Activated CD8-positive, alpha-beta T cell treated with anti-CD3 and anti-CD28 coated beads, Interleukin-2, amount 10 ng/mL, durations not matched to agents 7 days and 5 days (primary cell): Measurements from ENCODE around the gene CENPN. TPM values are rescaled to one million over a fixed set of nuclear protein-coding genes. Genes with fewer than 3 reads are reported as not detected.

Source experiments
- ATAC-seq: fragments of 150-1000 bp; cut with Tn5 transposase; one replicate; pipeline ENCODE4 v1.10.0; 2021; ENCODE audit warnings: moderate library complexity
- CTCF ChIA-PET: fragments of 350-600 bp; sonication (Branson Sonifier 250); formaldehyde crosslinking; loops from one replicate; lab custom pipeline; 2021; ENCODE audit warnings: antibody characterized with exemption; lab: Charles Lee
- POLR2A ChIA-PET: fragments of 350-600 bp; sonication (Branson Sonifier 250); formaldehyde crosslinking; loops from one replicate; lab custom pipeline; 2021; ENCODE audit warnings: antibody characterized with exemption; lab: Charles Lee
- DNase-seq: peaks from one replicate; pipeline ENCODE4 v3.0.0-alpha.2; 2020
- H3K27ac Mint-ChIP-seq: one replicate; pipeline ENCODE4 v1.8.0; 2021; ENCODE audit warnings: mild to moderate bottlenecking, mixed read lengths
- H3K27me3 Mint-ChIP-seq: one replicate; pipeline ENCODE4 v1.8.0; 2021; ENCODE audit warnings: low read depth, mixed read lengths
- H3K36me3 Mint-ChIP-seq: one replicate; pipeline ENCODE4 v1.8.0; 2021; ENCODE audit warnings: low read depth, mixed read lengths
- H3K4me1 Mint-ChIP-seq: one replicate; pipeline ENCODE4 v1.8.0; 2021; ENCODE audit warnings: low read depth, mixed read lengths
- H3K4me3 Mint-ChIP-seq: one replicate; pipeline ENCODE4 v1.8.0; 2021; ENCODE audit warnings: mild to moderate bottlenecking, mixed read lengths
- H3K9me3 Mint-ChIP-seq: one replicate; pipeline ENCODE4 v1.8.0; 2022; ENCODE audit warnings: mixed read lengths; ENCODE audit not compliant: insufficient read depth
- total RNA-seq, 2 experiments: library from RNA; stranded (reverse); gene quantifications; one replicate each; pipeline ENCODE4 v1.2.3, GENCODE V29; 2021

Gene CENPN
- total RNA-seq, 2 experiments from 2014 or later = 65.2 to 67.2 TPM

DNA sequence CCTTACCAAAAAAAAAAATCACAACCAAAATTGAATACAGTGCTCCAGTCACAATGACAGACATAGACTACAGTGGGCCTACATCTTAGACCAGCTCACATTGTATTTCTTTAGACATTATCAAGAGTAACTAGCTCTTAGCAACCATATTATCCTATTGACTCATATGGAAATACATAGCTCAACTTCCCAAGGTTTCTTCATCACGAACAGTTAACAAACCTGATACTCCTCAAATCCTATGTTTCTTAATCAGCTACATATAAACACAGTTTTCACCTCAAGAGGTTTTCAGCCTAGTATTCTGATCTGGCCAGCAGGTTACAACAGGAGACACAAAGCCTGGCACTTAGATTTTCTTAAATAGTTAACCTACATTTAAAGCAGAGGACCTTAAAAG, 30.1 kb upstream of the CENPN start:
- DNase-seq (no peak), ATAC-seq (no peak)
- Mint-ChIP-seq H3K4me1 (no peaks in the 10 kb centered on the region), H3K27me3 (no peaks in the 10 kb centered on the region), H3K9me3 (no peaks in the 10 kb centered on the region), H3K4me3 (no peak overlapping the region), H3K27ac (no peak overlapping the region), H3K36me3 (peaks cover 34% of the 10 kb centered on the region)
- CTCF ChIA-PET = interaction anchor here (0.8 to 1.6 kb wide), 4 partner anchors 10 to 450 kb away, joined by 3 to 6 read pairs (median 4); partner anchors contain the start of gene ATMIN
- POLR2A ChIA-PET = interaction anchor here (0.7 kb wide), 2 partner anchors 18 to 204 kb away, joined by 4 to 5 read pairs; no protein-coding TSS in a partner anchor

DNA sequence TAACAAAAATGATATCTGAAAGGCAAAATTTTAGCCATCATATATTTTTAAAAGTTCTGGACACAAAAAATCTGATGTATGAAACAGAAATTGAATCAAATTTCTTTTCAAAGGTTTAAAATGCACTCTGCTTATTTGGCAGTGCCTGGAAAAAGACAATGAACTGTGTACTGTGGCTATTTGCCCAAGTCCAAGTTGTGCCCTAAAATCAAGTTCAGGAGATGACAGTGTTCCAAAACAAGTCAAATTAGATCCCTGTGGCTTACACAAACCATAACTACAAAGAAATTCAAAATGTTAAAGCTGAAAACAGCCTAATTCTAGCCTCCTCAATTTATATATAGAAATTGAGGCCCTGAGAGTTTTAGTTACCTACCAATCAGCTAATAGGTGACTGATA, 25.9 kb upstream of the CENPN start:
- peaks cover 4% of the 10 kb centered on the region for H3K4me1 Mint-ChIP-seq
- H3K9me3 Mint-ChIP-seq = no peaks in the 10 kb centered on the region
- CTCF ChIA-PET = interaction anchor here (1.1 to 1.2 kb wide), 2 partner anchors 22 to 23 kb away, joined by 3 to 4 read pairs; no protein-coding TSS in a partner anchor
- DNase-seq = no peak
- H3K27ac Mint-ChIP-seq = no peak overlapping the region
- no peak overlapping the region for H3K4me3 Mint-ChIP-seq
- POLR2A ChIA-PET = no interaction called here
- ATAC-seq = no peak
- H3K36me3 Mint-ChIP-seq = peaks cover 30% of the 10 kb centered on the region
- no peaks in the 10 kb centered on the region for H3K27me3 Mint-ChIP-seq

- no peaks in the 10 kb centered on the region for H3K9me3 Mint-ChIP-seq
- ChIA-PET CTCF (interaction anchor here (1.5 kb wide), 1 partner anchor 8 kb away, joined by 4 read pairs; no protein-coding TSS in a partner anchor), POLR2A (no interaction called here)
- no peak for ATAC-seq
- no peaks in the 10 kb centered on the region for H3K27me3 Mint-ChIP-seq
- peaks cover 35% of the 10 kb centered on the region for H3K36me3 Mint-ChIP-seq
- no peak for DNase-seq
- no peak overlapping the region for H3K27ac Mint-ChIP-seq
- no peak overlapping the region for H3K4me3 Mint-ChIP-seq
- H3K4me1 Mint-ChIP-seq = peaks cover 8% of the 10 kb centered on the region
Measured at GRCh38 chr16:80982646-80983045, 24.4 kb upstream of the CENPN start.

GRCh38 chr16:80984124-80984892, 22.7 kb upstream of the CENPN start:
- peaks cover 8% of the 10 kb centered on the region for H3K4me1 Mint-ChIP-seq
- ATAC-seq (no peak), DNase-seq (no peak)
- no peaks in the 10 kb centered on the region for H3K27me3 Mint-ChIP-seq
- no peak overlapping the region for H3K27ac Mint-ChIP-seq
- H3K9me3 Mint-ChIP-seq = no peaks in the 10 kb centered on the region
- POLR2A ChIA-PET = no interaction called here
- peaks cover 35% of the 10 kb centered on the region for H3K36me3 Mint-ChIP-seq
- H3K4me3 Mint-ChIP-seq = no peak overlapping the region
- CTCF ChIA-PET = no interaction called here

- POLR2A ChIA-PET = interaction anchor here (0.8 kb wide), 1 partner anchor 91 kb away, joined by 3 read pairs; the partner anchor contains the start of gene C16orf46
- peaks cover 10% of the 10 kb centered on the region for H3K4me1 Mint-ChIP-seq
- no peak for ATAC-seq
- CTCF ChIA-PET = interaction anchor here (1.0 to 1.2 kb wide), 2 partner anchors 11 to 49 kb away, joined by 3 to 4 read pairs; no protein-coding TSS in a partner anchor
- no peaks in the 10 kb centered on the region for H3K27me3 Mint-ChIP-seq
- peaks cover 39% of the 10 kb centered on the region for H3K36me3 Mint-ChIP-seq
- H3K4me3 Mint-ChIP-seq = no peak overlapping the region
- H3K9me3 Mint-ChIP-seq = no peaks in the 10 kb centered on the region
- no peak overlapping the region for H3K27ac Mint-ChIP-seq
- no peak for DNase-seq
Measured at GRCh38 chr16:80985611-80986010, 21.4 kb upstream of the CENPN start.

DNA sequence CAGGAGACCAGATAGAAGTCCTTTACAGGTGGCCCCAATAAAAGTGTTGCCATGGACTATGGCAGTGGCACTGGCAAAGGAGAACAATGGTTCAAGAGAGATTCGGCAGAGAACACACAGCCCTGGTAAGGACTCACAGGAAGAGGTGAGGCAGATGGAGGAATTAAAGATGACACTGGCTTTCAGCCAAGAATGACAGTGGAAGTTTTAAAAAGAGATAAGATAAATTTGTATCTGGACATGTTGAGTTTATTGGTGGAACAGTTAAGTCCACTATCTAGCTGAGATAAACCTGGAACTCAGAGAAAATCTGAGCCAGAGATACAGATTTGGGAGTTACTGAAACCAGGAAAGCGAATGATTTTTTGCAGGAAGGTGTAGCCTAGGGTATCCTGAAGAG, 20.5 kb upstream of the CENPN start:
- H3K9me3 Mint-ChIP-seq = no peaks in the 10 kb centered on the region
- peaks cover 10% of the 10 kb centered on the region for H3K4me1 Mint-ChIP-seq
- POLR2A ChIA-PET = no interaction called here
- no peak overlapping the region for H3K27ac Mint-ChIP-seq
- peaks cover 41% of the 10 kb centered on the region for H3K36me3 Mint-ChIP-seq
- CTCF ChIA-PET = interaction anchor here (1.0 kb wide), 1 partner anchor 48 kb away, joined by 3 read pairs; no protein-coding TSS in a partner anchor
- H3K4me3 Mint-ChIP-seq = no peak overlapping the region
- no peaks in the 10 kb centered on the region for H3K27me3 Mint-ChIP-seq
- ATAC-seq = no peak
- DNase-seq = no peak

DNA sequence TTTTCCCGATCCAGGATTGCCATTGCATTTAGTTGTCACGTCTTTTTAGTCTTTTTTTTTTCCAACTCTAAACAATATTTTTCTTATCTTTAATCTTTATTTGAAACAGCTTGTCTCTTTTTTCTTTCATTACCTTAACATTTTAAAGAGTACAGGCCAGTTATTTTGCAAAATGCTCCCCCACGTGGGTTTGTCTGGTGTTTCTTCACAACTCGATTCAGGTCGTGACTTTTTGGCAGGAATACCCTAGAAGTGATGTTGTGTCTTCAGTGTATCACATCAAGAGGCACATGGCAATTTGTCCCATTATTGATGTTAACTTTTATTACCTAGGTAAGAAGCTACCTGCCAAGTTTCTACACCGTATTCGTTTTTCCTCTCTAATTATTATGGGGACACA, 18.3 kb upstream of the CENPN start:
- H3K4me1 Mint-ChIP-seq = peaks cover 15% of the 10 kb centered on the region
- ATAC-seq (no peak), DNase-seq (no peak)
- H3K27ac Mint-ChIP-seq = no peak overlapping the region
- no peaks in the 10 kb centered on the region for H3K27me3 Mint-ChIP-seq
- peaks cover 43% of the 10 kb centered on the region for H3K36me3 Mint-ChIP-seq
- ChIA-PET CTCF (interaction anchor here (0.5 to 1.2 kb wide), 3 partner anchors 9 to 47 kb away, joined by 3 to 5 read pairs (median 4); partner anchors contain the start of gene ATMIN), POLR2A (no interaction called here)
- no peak overlapping the region for H3K4me3 Mint-ChIP-seq
- H3K9me3 Mint-ChIP-seq = no peaks in the 10 kb centered on the region

DNA sequence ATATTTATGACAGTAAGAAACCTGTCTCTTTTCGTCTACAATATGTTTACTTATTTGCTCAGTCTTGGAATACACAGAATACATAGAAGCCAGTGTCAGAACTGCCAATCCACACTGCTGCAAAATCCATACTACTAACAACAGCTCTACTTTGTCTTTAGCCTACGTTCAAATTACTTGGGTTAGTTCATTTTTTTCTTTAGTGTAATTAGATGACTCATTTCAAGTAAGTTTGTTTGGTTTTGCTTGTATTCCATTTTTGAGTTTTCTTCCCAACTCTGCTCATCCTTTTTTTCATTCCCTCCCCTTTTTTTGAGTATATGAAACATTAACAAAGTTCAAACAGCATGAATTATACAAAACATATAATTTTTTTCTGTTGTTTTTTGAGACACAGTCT, 17.2 kb upstream of the CENPN start:
- DNase-seq (no peak), ATAC-seq (no peak)
- Mint-ChIP-seq H3K27ac (no peak overlapping the region), H3K27me3 (no peaks in the 10 kb centered on the region), H3K4me1 (peaks cover 21% of the 10 kb centered on the region), H3K9me3 (no peaks in the 10 kb centered on the region), H3K36me3 (peaks cover 49% of the 10 kb centered on the region), H3K4me3 (no peak overlapping the region)
- POLR2A ChIA-PET = no interaction called here
- CTCF ChIA-PET = interaction anchor here (1.0 kb wide), 1 partner anchor 15 kb away, joined by 5 read pairs; no protein-coding TSS in a partner anchor

DNA sequence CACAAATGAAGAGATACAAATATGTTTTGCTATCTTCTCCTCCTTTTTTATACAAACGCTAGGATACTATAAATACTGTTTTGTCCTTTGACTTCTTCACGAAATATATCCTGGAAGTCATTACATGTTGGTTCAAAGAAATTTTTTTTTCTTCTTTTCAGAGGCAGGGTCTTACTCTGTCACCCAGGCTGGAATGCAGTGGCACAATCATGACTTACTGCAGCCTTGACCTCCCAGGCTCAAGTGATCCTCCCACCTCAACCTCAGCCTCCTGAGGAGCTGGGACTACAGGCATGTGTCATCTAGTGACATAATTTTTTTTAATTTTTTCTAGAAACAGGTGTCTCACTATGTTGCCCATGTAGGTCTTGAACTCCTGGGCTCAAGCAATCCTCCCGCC, 16.4 kb upstream of the CENPN start:
- no peak for DNase-seq
- no peak overlapping the region for H3K4me3 Mint-ChIP-seq
- no peak for ATAC-seq
- no peaks in the 10 kb centered on the region for H3K9me3 Mint-ChIP-seq
- H3K36me3 Mint-ChIP-seq = peaks cover 55% of the 10 kb centered on the region
- ChIA-PET CTCF (interaction anchor here (1.3 kb wide), 1 partner anchor 13 kb away, joined by 8 read pairs; no protein-coding TSS in a partner anchor), POLR2A (interaction anchor here (0.8 kb wide), 1 partner anchor 11 kb away, joined by 3 read pairs; no protein-coding TSS in a partner anchor)
- no peak overlapping the region for H3K27ac Mint-ChIP-seq
- peaks cover 19% of the 10 kb centered on the region for H3K4me1 Mint-ChIP-seq
- H3K27me3 Mint-ChIP-seq = no peaks in the 10 kb centered on the region

DNA sequence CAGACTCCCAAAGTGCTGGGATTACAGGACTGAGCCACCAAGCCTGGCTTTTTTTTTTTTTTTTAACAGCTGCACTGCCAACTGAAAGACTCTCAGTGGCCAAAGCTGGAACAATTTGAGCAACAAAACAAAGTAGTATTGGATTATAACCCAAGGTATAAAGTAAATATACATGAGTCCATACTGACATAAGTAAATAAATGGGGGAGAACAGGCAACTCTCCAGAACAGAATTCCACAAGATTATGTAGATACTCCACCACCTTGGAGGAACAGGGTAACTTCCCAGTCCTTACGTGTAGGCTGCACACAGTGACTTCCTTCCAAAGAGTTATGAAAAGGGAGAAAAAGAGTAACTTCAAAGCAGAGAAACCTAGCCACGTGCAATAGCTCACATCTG, 16.0 kb upstream of the CENPN start:
- ChIA-PET POLR2A (interaction anchor here (0.8 kb wide), 1 partner anchor 12 kb away, joined by 3 read pairs; no protein-coding TSS in a partner anchor), CTCF (interaction anchor here (1.3 kb wide), 1 partner anchor 12 kb away, joined by 8 read pairs; no protein-coding TSS in a partner anchor)
- ATAC-seq (no peak), DNase-seq (no peak)
- peaks cover 17% of the 10 kb centered on the region for H3K4me1 Mint-ChIP-seq
- H3K36me3 Mint-ChIP-seq = peaks cover 55% of the 10 kb centered on the region
- no peak overlapping the region for H3K4me3 Mint-ChIP-seq
- H3K9me3 Mint-ChIP-seq = no peaks in the 10 kb centered on the region
- H3K27me3 Mint-ChIP-seq = no peaks in the 10 kb centered on the region
- H3K27ac Mint-ChIP-seq = no peak overlapping the region

DNA sequence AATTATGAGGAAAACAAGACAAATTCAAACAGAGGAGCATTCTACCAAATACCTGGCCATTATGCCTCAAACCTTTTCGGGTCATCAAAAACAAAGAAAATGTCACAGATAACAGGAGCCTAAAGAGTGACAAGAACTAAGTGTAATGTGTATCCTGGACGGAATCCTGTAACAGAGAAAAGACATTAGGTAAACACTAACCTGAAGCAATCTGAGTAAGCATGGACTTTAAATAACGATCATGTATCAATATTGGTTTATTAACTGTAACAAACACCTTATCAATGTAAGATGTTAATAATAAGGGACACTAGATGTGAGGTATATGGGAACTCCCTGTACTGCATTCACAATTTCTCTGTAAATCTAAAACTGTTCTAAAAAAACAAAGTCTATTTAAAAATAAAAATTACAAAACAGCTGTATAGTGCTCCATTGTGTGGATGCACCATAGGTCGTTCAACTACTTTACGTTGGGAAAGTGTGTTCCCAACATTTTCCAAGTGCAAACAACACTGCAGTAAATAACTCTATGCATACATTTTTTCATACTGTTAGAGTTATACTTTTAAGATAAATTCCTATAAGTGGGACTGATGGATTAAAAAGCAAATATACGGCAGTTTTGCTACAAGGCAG, 15.1 kb upstream of the CENPN start:
- ChIA-PET POLR2A (no interaction called here), CTCF (interaction anchor here (1.3 to 3.2 kb wide), 3 partner anchors 12 to 17 kb away, joined by 5 to 25 read pairs (median 8); no protein-coding TSS in a partner anchor)
- H3K9me3 Mint-ChIP-seq = no peaks in the 10 kb centered on the region
- H3K27ac Mint-ChIP-seq = no peak overlapping the region
- DNase-seq (no peak), ATAC-seq (no peak)
- H3K36me3 Mint-ChIP-seq = peaks cover 49% of the 10 kb centered on the region
- no peaks in the 10 kb centered on the region for H3K27me3 Mint-ChIP-seq
- H3K4me3 Mint-ChIP-seq = no peak overlapping the region
- H3K4me1 Mint-ChIP-seq = peaks cover 16% of the 10 kb centered on the region
